Mesendoderm (in vitro differentiated cells): ENCODE measurements around the gene KXD1.

Experiments
- DNase-seq: peaks from one replicate; pipeline ENCODE4 v3.0.0; 2013
- H2AK5ac ChIP-seq: 2 replicates; pipeline ENCODE4 v1.6.1; 2013; ENCODE audit warnings: low read length, inconsistent platforms
- H2BK120ac ChIP-seq: 2 replicates; pipeline ENCODE4 v1.6.1; 2013; ENCODE audit warnings: low read depth, mild to moderate bottlenecking, low read length, moderate library complexity, mixed read lengths
- H2BK15ac ChIP-seq: replicated peaks from 2 replicates; pipeline ENCODE4 v1.6.1; 2013; ENCODE audit warnings: low read depth, mild to moderate bottlenecking, moderate library complexity
- H2BK5ac ChIP-seq: 2 replicates; pipeline ENCODE4 v1.6.1; 2013; ENCODE audit warnings: low read length, inconsistent platforms
- H3K18ac ChIP-seq: 2 replicates; pipeline ENCODE4 v1.6.1; 2013; ENCODE audit warnings: mild to moderate bottlenecking, low read length, mixed read lengths
- H3K23ac ChIP-seq: one replicate; pipeline ENCODE4 v1.6.1; 2013; ENCODE audit warnings: low read length
- H3K27ac ChIP-seq: 2 replicates; pipeline ENCODE4 v1.5.1; 2013; ENCODE audit warnings: low read depth, mild to moderate bottlenecking, inconsistent platforms, low read length, moderate library complexity
- H3K27me3 ChIP-seq: 2 replicates; pipeline ENCODE4 v1.6.1; 2013; ENCODE audit warnings: low read length, control low read depth, mild to moderate bottlenecking, inconsistent platforms; ENCODE audit not compliant: insufficient read depth, poor library complexity
- H3K36me3 ChIP-seq: 2 replicates; pipeline ENCODE4 v1.6.1; 2013; ENCODE audit warnings: low read length, inconsistent platforms; ENCODE audit not compliant: control insufficient read depth, insufficient read depth
- H3K4ac ChIP-seq: one replicate; pipeline ENCODE4 v1.6.1; 2013; ENCODE audit warnings: low read depth, mild to moderate bottlenecking, low read length, moderate library complexity
- H3K4me1 ChIP-seq: 2 replicates; pipeline ENCODE4 v1.6.1; 2013; ENCODE audit warnings: low read depth, low read length, inconsistent platforms; ENCODE audit not compliant: control insufficient read depth
- H3K4me2 ChIP-seq: 2 replicates; pipeline ENCODE4 v1.6.1; 2013; ENCODE audit warnings: low read length
- H3K4me3 ChIP-seq: 2 replicates; pipeline ENCODE4 v1.5.1; 2013; ENCODE audit warnings: mild to moderate bottlenecking, low read length
- H3K56ac ChIP-seq: one replicate; pipeline ENCODE4 v1.6.1; 2013; ENCODE audit warnings: low read length
- H3K79me1 ChIP-seq: 2 replicates; pipeline ENCODE4 v1.6.1; 2013; ENCODE audit warnings: low read length, inconsistent platforms
- H3K79me2 ChIP-seq: 2 replicates; pipeline ENCODE4 v1.6.1; 2013; ENCODE audit warnings: mild to moderate bottlenecking, low read length; ENCODE audit not compliant: control insufficient read depth, insufficient read depth
- H3K9ac ChIP-seq: 2 replicates; pipeline ENCODE4 v1.6.1; 2013; ENCODE audit warnings: low read length, inconsistent platforms
- H4K5ac ChIP-seq: one replicate; pipeline ENCODE4 v1.6.1; 2013; ENCODE audit warnings: low read length
- H4K8ac ChIP-seq: one replicate; pipeline ENCODE4 v1.6.1; 2013; ENCODE audit warnings: low read depth, mild to moderate bottlenecking, control low read depth, low read length, moderate library complexity
- WGBS: extraction: QIAGEN DNeasy Blood & Tissue Kit; methylation state at CpG from one replicate; pipeline ENCODE4 v1.1.7; 2013; ENCODE audit warnings: low lambda C conversion rate, missing lambda C conversion rate; ENCODE audit not compliant: insufficient coverage; ENCODE audit errors: extremely low coverage; 5-methylcytosine and 5-hydroxymethylcytosine counted together

KXD1 gene

GRCh38 chr19:18605546-18606280 lies 48.0 kb downstream of the KXD1 start:
- Histone ChIP-seq H3K27me3 (peaks cover 38% of the 10 kb centered on the region), H3K79me1 (no peaks in the 10 kb centered on the region), H4K8ac (no peak overlapping the region), H3K9ac (peak overlapping the region; percentile 42), H3K18ac (no peak overlapping the region), H3K4me1 (peaks cover 5% of the 10 kb centered on the region), H3K4ac (peak overlapping the region; percentile 25), H3K4me3 (no peak overlapping the region), H3K23ac (peak overlapping the region; percentile 31), H2BK15ac (no peak overlapping the region), H4K5ac (no peak overlapping the region), H2BK120ac (no peak overlapping the region), H2BK5ac (no peak overlapping the region), H3K79me2 (no peaks in the 10 kb centered on the region), H3K27ac (no peak overlapping the region), H3K4me2 (peak overlapping the region; percentile 24), H3K36me3 (no peaks in the 10 kb centered on the region), H3K56ac (peak overlapping the region; percentile 74), H2AK5ac (no peak overlapping the region)
- no CpG with 5 or more reads among the region's 65 CpGs for WGBS
- DNase-seq: no peak

GRCh38 chr19:18606281-18607225 lies 48.9 kb downstream of the KXD1 start, which contains the start of gene CRLF1:
Gene CRLF1 (minus strand): TSS chr19:18606799. CDS start chr19:18606656, 143 bp downstream.
- Histone ChIP-seq H3K4me3 (no peak within 1 kb of the TSS), H4K5ac (no peak within 1 kb of the TSS), H3K4ac (peak within 1 kb of the TSS; percentile 25), H3K27me3 (peaks cover 42% of the 10 kb centered on the region), H2BK120ac (no peak within 1 kb of the TSS), H3K56ac (peak within 1 kb of the TSS; percentile 80), H3K27ac (no peak within 1 kb of the TSS), H3K4me1 (peaks cover 9% of the 10 kb centered on the region), H3K9ac (peak within 1 kb of the TSS; percentile 54), H3K18ac (peak within 1 kb of the TSS; percentile 24), H2BK15ac (no peak within 1 kb of the TSS), H3K23ac (no peak within 1 kb of the TSS), H2BK5ac (no peak within 1 kb of the TSS), H2AK5ac (no peak within 1 kb of the TSS), H4K8ac (no peak within 1 kb of the TSS), H3K79me2 (no peaks in the 10 kb centered on the region), H3K4me2 (peak within 1 kb of the TSS; percentile 46), H3K36me3 (no peaks in the 10 kb centered on the region), H3K79me1 (no peaks in the 10 kb centered on the region)
- no peak for DNase-seq
- no CpG with 5 or more reads among the region's 116 CpGs for WGBS

- Histone ChIP-seq H3K79me2 (no peaks in the 10 kb centered on the region), H3K4me3 (no peak overlapping the region), H3K9ac (peak overlapping the region; percentile 54), H4K8ac (no peak overlapping the region), H2BK15ac (no peak overlapping the region), H3K79me1 (no peaks in the 10 kb centered on the region), H3K4ac (no peak overlapping the region), H3K36me3 (no peaks in the 10 kb centered on the region), H3K27me3 (peaks cover 49% of the 10 kb centered on the region), H2AK5ac (no peak overlapping the region), H3K27ac (no peak overlapping the region), H3K4me1 (peaks cover 9% of the 10 kb centered on the region), H3K18ac (no peak overlapping the region), H3K4me2 (peak overlapping the region; percentile 44), H2BK5ac (no peak overlapping the region), H4K5ac (no peak overlapping the region), H2BK120ac (no peak overlapping the region), H3K56ac (peak overlapping the region; percentile 80), H3K23ac (no peak overlapping the region)
- no peak for DNase-seq
- WGBS: no CpG with 5 or more reads among the region's 68 CpGs
These were observed 49.8 kb downstream of the KXD1 start for GRCh38 chr19:18607226-18608101.

GRCh38 chr19:18608102-18608804 lies 50.6 kb downstream of the KXD1 start:
- WGBS: no CpG with 5 or more reads among the region's 5 CpGs
- no peak overlapping the region for H3K4me2 ChIP-seq
- no peak overlapping the region for H2BK120ac ChIP-seq
- peaks cover 57% of the 10 kb centered on the region for H3K27me3 ChIP-seq
- H3K4me1 ChIP-seq: peaks cover 9% of the 10 kb centered on the region
- H3K4ac ChIP-seq: no peak overlapping the region
- H3K4me3 ChIP-seq: no peak overlapping the region
- H2BK15ac ChIP-seq: no peak overlapping the region
- no peak overlapping the region for H3K27ac ChIP-seq
- H3K56ac ChIP-seq: no peak overlapping the region
- no peaks in the 10 kb centered on the region for H3K79me2 ChIP-seq
- no peak overlapping the region for H3K18ac ChIP-seq
- H2AK5ac ChIP-seq: peak overlapping the region; percentile 65
- no peak overlapping the region for H2BK5ac ChIP-seq
- peak overlapping the region; percentile 66 for H3K23ac ChIP-seq
- H3K79me1 ChIP-seq: no peaks in the 10 kb centered on the region
- no peak overlapping the region for H4K8ac ChIP-seq
- no peaks in the 10 kb centered on the region for H3K36me3 ChIP-seq
- H3K9ac ChIP-seq: no peak overlapping the region
- DNase-seq: no peak
- H4K5ac ChIP-seq: no peak overlapping the region
